SK-MEL-5 (cell line): ENCODE measurements around the gene CCDC88C. TPM values are rescaled to one million over a fixed set of nuclear protein-coding genes. Genes with fewer than 3 reads are reported as not detected.

Source experiments
- DNase-seq: peaks from one replicate; pipeline ENCODE4 v3.0.0-alpha.2; 2016; ENCODE audit warnings: low read depth, low spot score
- in situ Hi-C: cut with HindIII; loops from 2 replicates; pipeline ENCODE4 v1.10.0; 2016; ENCODE audit warnings: low sequenced_read_pairs, high pct_unique_total_duplicates, low pct_unique_long_range_greater_than_20kb
- total RNA-seq: library from RNA; depleted of rRNA; stranded (reverse); fragments of >200 nt; shearing (Covaris generic); gene quantifications from 2 replicates; pipeline ENCODE4 v1.2.3, GENCODE V29; 2014

The CCDC88C gene
- total RNA-seq, 1 experiment from 2014 or later = 6.4 TPM

DNA sequence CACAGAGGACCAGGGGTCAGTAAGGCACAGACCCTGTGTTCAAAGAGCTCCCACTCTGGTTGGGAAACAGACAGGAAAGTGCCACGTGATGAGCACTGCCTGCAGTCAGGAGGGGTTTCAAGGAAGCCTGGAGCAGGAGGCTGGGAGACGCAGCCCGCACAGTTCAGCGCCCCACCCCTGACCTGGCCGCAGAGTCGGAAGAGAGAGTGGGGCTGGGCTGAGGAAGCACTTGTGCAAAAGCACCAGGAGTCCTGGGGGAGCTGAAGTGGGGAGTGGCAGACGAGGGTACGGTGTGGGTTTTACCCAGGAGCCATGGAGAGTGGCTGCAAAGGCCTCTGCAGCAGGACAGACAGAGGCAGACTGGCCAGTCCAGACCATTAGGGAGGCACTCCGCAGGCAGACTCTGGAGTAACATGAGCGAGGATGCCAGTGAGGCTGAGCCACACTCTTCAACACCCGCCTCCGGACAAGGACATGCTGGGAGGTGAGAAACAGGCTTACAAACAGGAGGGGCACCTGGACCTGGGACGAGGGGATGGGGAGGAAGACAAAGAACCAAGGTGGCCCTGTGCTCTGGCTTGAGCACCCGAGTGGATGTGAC lies 87.4 kb downstream of the CCDC88C start:
- in situ Hi-C loops = no loop called here
- no peak for DNase-seq

DNA sequence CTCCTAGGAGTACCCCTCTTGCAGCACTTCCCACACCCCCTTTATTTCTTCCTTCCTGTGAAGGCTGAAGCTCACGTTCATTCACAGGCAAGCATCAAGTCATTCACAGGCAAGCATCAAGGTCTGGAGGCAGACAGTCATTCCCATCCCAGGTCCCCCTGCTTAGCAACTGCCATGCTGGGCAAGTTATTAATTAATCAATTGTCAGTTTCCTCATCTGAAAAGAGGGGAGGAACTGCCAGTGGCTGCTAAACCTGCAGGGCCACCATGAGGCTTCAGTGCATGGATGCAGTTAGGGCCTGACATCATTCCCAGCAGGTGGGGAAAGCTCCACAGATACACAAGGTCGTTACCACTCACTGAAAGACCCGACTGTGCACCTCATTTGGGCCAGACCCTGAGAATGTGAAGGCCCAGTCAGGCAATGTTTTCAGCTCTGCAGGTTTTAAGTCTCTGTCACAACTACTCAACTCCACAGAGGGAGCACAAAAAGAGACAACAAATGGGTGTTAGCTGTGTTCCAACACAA lies 88.1 kb downstream of the CCDC88C start:
- DNase-seq = no peak

DNA sequence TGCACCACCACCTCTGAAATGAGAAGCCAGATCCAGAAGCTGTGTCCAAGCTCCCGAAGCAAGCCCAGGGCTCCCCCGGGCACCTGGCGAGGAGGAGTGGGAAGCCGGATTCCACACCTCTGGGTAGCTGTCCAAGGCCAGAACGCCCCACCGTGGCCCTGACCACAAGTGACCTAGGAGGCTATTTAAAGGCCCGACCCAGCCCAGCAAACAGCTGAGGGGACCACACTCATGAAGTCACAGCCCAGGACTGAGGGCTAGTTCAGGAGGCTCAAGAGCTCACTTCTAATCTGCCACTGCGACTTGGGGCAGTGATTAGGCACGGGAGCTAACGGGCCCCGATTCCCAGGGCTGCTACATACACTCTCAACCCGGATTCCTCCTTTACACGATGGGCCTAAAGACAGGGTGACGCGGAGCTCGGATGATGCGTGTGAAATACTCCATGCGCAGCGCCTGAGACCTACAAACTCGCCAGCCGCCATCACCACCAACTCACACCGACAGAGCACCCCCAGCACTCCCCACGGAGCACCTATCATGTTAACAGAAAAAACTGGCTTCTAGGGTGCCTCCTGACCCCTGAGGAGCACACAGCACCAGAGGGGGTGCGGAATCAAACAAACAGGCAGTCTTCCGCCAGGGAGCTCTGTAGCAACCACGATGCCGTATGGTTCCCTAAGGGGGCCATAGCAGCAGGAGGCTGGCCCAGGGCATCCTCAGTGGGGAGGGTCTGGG lies 89.1 kb downstream of the CCDC88C start:
- DNase-seq = no peak
- in situ Hi-C loops = no loop called here

More for the DNA sequence above, 88.1 kb downstream of the CCDC88C start:
- in situ Hi-C loops = no loop called here

DNA sequence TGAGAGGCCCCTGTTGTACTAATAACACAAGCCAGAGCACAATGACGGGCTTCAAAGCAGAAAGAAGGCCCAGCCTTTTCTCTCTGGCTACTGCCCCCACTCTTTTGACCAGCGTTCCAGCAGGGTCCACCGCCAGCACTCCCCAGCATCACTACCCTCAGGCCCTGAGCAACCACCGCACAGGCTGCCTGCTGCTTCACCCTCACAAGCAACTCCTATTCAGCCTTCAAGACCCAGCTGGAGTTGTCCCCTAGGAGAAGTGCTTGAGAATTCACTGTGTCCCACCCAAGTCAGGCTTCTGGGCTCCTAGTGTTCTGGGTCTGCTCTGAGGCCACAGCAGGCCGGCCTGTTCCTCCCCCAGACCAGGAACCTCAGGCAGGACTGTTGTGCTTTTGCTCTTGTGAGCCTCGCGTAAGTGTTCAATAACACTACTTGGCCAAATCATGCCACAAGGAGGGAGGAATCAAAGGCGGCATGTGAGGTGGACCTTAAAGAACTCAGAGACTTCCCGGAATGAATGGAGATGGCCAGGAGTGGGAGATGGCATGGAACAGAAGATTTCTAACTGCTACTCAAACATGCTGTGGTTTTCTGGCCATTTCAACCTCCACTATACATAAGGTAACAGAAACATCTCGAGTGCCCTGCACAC lies 89.8 kb downstream of the CCDC88C start:
- no peak for DNase-seq
- in situ Hi-C loops = no loop called here

DNA sequence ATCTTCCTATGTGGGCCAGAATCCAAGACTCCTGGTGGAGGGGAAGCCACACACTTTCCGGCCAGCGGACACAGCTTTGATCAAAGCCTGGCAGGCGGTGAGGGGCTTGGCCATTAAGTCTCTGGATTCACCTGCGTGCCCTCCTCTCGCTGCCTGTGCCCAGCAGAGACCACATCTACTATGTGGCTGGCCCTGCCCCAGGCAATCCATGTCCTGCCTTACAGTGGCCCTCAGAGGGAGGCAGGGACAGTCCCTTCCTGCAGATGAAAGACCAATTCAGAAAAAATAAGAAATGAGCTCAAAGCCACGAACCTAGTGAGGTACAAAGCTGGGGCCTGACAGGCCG lies 90.4 kb downstream of the CCDC88C start:
- in situ Hi-C loops = no loop called here
- no peak for DNase-seq

DNA sequence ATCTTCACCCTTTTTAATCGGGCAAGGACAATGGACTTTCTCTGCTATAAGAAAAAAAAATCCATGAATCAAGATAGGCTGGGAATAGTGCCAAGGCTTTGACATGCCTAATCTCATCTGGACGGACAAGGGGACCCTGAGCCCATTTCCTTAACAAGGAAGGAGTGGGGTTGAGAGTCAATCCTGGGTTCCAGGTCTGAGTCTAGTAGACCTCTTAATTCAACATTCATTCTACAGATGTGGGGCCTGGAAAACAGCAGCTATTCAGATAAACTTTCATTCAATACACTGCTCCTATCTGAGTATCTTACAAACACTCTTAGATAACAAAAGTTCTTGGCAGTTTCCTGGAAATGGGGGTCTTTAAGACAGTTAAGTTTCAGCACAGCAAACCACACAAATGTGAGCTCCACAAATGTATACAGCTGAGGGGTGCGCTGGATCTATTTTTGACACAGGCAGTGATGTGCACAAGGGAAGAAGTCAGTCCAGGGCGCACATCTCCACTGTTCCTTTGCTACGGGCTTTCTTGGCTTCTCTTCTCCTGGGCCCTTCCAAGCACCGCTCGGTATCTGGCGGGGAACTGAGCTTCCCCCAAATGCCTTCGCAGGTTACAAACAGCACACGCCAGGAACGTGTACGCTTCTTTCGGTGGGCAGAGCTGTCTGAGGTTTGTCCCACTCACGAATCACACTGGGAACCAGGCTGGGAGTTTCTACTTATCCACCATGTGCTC lies 90.9 kb downstream of the CCDC88C start:
- in situ Hi-C loops = no loop called here
- no peak for DNase-seq

DNA sequence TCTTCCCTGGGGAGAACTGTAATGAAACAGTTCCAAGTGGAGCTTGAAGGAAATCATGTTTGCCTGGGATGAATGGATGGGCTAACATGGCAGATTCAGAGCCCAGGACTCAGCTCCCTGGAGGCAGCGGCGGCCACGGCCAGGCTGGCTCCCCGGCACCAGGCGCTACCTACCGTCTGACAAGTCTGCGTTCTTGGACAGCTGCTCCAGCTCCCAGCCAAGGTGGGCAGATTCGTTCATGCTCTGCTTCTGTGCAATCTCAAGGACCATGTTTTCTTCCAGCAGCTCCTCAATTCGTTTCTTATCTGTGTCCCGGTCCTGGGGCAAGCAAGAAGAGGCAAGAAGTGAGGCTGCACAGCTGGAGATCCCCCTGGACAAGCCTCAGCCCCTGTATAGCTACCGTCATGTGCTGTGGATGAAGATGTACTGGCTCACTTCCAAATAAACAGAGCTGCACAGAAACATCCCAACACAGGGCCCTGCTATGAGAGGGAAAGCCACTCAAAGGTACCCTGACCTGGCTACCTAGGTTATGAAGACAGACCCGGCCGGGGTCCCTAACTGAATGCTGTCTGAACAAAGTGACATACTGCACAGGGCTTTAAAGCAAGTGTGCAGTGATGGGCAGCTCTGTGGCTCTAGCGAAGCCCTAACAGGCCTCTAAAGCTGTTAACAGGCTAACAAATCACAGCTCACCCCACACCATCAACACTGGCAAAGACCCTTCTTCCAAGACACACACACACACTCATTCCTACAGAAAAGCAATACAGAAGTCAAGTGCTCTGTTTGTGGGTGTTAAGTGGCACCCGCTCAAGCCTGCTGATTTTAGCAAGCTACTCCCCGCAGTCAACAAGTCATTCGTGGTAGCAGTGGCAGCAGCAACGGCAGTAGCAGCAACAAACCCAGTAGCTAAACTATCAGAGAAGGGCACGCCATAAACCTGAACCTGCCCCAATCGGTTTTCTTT lies 92.7 kb downstream of the CCDC88C start:
- no peak for DNase-seq
- in situ Hi-C loops = no loop called here

DNA sequence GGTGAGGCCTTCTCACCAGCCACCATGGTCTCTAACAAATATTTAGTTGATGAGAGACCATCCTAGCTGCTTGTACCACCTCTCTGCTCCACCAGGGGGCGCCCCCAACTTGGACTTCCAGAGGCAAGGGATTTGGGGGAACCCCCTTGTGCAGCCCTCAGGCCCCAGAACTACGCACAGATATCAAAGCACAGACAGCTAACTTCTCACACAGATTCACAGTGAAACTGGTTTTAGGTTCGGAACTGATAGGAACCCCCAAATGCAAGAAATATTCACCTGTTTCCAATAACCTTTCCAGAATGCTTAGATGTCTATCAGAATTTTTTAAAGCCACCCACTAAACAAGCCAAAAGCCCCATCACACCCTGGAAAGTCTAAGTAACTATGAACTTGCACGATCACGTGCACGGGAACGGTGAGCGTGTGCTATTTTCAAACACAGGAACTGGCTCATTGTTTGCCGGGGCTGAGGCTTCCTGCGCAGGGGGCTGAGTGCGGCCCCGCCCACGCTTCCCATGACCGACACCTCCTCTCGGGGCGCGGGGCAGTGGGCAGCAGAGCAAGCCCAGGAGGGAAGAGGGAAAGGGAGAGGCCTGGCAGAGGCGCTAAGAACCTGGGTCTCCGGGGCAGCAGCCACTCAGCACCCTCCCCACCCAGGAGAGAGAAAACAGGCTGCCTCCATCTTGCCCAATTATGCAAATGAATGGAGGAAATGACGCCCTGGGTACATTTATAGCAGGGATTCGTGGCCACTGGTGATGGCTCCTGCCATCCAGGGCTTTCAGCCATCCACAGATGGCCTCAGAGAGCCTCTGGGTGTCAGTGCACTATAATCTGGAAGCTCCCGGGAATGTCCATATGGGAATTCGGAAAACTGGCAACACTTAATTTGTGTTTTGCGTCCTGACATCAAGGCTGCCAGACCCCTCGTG lies 93.7 kb downstream of the CCDC88C start:
- peak; percentile 69 for DNase-seq
- in situ Hi-C loops = no loop called here

DNA sequence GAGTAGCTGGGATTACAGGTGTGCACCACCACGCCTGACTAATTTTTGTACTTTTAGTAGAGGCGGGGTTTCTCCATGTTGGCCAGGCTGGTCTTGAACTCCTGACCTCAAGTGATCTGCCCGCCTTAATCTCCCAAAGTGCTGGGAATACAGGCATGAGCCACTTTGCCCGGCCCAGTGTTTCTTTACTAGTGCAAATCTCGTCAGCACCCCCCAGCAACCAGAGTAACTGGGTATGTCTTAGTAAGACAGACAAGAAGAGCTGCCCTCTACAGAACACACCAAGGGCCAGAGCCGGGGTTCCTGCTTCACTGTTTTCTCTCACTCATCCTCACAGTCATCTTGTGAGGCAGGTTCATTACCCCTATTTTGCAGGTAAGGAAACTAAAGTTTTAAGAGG lies 94.6 kb downstream of the CCDC88C start:
- no peak for DNase-seq
- in situ Hi-C loops = no loop called here

DNA sequence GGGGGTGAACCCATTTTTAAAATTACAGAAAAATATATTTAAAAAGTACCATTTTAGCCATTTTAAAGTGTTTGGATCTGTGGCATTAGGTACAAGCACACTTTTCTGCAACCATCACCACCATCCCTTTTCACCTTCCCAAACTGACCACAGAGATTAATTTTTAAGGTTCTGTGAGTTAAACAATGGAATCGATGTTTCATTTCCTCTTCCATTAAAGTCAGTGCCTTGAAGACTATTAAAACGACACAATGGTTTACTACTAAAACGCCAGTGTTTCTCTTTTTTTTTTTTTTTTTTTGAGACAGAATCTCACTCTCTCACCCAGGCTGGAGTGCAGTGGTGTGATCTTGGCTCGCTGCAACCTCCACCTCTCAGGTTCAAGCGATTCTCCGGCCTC lies 95.0 kb downstream of the CCDC88C start:
- DNase-seq = no peak
- in situ Hi-C loops = no loop called here

DNA sequence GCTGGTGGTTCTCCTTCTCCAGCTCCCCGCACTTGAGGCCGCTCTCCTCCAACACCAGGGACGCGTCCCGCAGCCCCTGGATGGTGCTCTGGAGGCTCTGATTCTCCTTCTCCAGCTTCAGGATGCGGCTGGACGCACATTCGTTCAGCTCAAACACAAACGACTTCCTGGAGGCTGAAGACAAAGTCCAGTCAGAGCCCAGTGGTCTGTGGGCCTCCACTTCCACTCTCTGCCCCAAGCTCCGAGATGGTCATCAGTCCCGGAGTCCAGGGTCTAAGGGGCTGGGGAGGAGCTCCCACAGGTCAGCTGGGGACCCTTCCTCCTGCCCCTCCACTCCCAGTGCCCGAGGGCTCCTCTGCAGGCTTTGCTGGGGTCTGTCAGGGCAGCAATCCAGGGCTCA lies 96.5 kb downstream of the CCDC88C start:
- in situ Hi-C loops = no loop called here
- DNase-seq = no peak

DNA sequence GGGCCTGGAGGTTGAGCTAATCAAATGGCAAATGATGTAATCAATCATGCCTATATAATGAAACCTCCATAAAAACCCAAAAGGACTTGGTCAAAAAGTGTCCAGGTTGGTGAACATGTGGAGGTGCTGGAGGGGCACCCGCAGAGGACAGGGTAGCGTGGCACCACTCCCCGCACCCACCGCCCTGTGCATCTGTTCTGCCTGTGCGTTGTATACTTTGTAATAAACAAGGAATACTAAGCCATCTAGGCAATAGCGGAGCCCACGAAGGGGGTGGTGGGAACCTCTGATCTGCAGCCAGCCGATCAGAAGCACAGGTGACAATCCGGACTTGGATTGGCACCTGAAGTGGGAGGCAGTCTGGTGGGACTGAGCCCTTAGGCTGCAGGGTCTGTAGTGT lies 97.4 kb downstream of the CCDC88C start:
- DNase-seq = no peak
- in situ Hi-C loops = no loop called here

DNA sequence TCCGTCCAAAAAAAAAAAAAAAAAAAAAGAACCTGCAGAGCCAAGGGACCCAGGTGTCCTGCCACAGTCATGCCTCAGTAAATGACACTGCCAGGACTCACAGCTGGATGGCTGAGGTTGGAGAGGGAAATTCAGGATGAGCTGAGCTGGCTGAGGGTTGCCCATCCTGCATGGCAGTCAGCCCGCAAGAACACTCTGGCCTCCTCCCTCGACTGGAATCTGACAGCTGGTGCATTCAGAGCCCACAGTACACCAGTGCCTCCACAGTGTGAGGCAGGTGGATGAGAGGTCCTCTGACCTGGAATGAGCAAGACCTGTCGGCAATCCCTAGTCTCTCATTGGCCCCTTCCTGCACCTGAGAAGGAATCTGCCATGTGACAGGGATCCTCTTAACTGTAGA lies 98.7 kb downstream of the CCDC88C start:
- no peak for DNase-seq
- in situ Hi-C loops = no loop called here

DNA sequence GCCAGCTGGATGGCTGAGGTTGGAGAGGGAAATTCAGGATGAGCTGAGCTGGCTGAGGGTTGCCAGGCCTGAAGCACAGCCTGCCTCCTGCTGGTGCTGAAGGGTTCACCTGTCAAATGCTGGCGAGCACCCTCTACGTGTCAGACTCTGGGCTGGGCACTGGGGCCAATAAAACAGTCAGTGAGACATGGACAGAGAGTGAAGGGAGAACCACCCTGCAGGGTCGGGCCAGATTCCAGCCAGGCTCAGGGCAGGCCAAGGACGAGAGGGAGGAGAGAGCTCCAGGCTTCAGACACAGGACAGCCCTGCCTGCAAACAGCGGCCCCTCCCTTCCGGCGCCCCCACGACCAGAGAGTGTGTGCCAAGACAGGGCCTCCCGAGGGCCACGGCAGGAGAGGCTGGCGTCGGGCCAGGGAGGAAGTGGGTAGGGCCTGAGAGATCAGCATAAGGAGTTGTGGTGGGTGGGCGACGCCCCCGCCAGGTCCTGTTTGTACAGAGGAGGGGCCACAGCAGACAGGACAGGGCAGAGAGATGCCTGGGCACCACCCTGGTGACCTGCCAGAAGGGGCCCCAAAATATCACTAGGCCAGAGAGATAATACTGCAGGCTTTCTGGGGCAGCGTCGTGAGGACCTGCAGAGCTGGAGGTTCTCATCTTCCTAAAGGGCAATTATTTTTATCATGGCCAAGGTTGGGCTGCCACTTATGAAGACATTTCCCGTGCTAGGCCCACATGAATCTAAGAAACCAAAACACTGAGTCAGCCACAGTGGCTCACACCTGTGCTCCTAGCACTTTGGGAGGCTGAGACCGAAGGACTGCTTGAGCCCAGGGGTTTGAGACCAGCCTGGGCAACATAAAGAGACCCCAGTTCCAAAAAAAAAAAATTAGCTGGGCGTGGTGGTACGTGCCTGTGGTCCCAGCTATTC lies 100.0 kb downstream of the CCDC88C start:
- no peak for DNase-seq
- in situ Hi-C loops = no loop called here

DNA sequence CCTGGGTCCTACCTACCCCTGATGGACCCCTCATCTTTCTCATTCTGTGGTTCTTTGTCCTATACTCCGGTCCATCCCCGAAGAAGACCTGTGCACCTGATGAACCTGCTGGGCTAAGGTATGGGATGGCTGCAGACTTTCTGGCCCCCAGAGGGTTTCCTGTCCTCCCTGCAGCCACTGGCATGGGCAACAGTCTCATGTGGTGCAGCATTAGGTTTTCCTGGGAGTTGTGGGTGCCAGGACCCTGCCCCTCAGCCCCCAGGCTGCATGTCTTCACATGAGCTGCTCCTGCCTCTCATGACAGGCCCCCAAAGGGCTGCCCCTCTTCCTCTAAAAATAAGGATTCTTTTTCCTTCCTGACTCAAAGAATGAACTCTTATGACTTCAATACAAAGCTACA lies 100.9 kb downstream of the CCDC88C start:
- no peak for DNase-seq
- in situ Hi-C loops = no loop called here
